Measurements from ENCODE around the gene SCN9A.

- TF ChIP-seq CTCF (tag by site-specific recombination; IDR thresholded peaks at IDR 0.05) (no peak), ZNF335 (tag by site-specific recombination; conservative IDR thresholded peaks at IDR 0.05) (no peak), ZEB2 (tag by site-specific recombination; IDR thresholded peaks at IDR 0.05) (no peak), ZNF302 (tag by site-specific recombination; IDR thresholded peaks at IDR 0.05; ENCODE audit: low read depth) (no peak), ZSCAN16 (tag by site-specific recombination; IDR thresholded peaks at IDR 0.05) (no peak), ZNF501 (tag by site-specific recombination; IDR thresholded peaks at IDR 0.05) (no peak), REST (tag by site-specific recombination; IDR thresholded peaks at IDR 0.05) (no peak), TCF7L2 (IDR thresholded peaks at IDR 0.05; ENCODE audit: borderline replicate concordance, low read depth, low read length) (no peak), ZNF747 (tag by site-specific recombination; IDR thresholded peaks at IDR 0.05) (no peak), ZNF37A (tag by site-specific recombination; IDR thresholded peaks at IDR 0.05) (no peak), BCL11A (tag by site-specific recombination; IDR thresholded peaks at IDR 0.05; ENCODE audit: low read depth) (no peak), ZNF707 (tag by site-specific recombination; IDR thresholded peaks at IDR 0.05) (no peak), ZNF132 (tag by site-specific recombination; IDR thresholded peaks at IDR 0.05; ENCODE audit: borderline replicate concordance) (no peak)
- TF ChIP-seq, protein P1, sequence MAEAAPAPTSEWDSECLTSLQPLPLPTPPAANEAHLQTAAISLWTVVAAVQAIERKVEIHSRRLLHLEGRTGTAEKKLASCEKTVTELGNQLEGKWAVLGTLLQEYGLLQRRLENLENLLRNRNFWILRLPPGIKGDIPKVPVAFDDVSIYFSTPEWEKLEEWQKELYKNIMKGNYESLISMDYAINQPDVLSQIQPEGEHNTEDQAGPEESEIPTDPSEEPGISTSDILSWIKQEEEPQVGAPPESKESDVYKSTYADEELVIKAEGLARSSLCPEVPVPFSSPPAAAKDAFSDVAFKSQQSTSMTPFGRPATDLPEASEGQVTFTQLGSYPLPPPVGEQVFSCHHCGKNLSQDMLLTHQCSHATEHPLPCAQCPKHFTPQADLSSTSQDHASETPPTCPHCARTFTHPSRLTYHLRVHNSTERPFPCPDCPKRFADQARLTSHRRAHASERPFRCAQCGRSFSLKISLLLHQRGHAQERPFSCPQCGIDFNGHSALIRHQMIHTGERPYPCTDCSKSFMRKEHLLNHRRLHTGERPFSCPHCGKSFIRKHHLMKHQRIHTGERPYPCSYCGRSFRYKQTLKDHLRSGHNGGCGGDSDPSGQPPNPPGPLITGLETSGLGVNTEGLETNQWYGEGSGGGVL (tag by site-specific recombination; IDR thresholded peaks at IDR 0.05) = no peak
Observed at GRCh38 chr2:166158546-166158945, 217.2 kb downstream of the SCN9A start.
